ENCODE data around the gene ATAD1.
A peak's percentile ranks its signal among the peaks of the same experiment; 100 is the strongest.
"Not testable (repeated sequence)": the region's sequence is repeated elsewhere in the genome, so short reads cannot be mapped to it uniquely, and the experiment has no call there.

Gene ATAD1, protein sequence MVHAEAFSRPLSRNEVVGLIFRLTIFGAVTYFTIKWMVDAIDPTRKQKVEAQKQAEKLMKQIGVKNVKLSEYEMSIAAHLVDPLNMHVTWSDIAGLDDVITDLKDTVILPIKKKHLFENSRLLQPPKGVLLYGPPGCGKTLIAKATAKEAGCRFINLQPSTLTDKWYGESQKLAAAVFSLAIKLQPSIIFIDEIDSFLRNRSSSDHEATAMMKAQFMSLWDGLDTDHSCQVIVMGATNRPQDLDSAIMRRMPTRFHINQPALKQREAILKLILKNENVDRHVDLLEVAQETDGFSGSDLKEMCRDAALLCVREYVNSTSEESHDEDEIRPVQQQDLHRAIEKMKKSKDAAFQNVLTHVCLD

DNA sequence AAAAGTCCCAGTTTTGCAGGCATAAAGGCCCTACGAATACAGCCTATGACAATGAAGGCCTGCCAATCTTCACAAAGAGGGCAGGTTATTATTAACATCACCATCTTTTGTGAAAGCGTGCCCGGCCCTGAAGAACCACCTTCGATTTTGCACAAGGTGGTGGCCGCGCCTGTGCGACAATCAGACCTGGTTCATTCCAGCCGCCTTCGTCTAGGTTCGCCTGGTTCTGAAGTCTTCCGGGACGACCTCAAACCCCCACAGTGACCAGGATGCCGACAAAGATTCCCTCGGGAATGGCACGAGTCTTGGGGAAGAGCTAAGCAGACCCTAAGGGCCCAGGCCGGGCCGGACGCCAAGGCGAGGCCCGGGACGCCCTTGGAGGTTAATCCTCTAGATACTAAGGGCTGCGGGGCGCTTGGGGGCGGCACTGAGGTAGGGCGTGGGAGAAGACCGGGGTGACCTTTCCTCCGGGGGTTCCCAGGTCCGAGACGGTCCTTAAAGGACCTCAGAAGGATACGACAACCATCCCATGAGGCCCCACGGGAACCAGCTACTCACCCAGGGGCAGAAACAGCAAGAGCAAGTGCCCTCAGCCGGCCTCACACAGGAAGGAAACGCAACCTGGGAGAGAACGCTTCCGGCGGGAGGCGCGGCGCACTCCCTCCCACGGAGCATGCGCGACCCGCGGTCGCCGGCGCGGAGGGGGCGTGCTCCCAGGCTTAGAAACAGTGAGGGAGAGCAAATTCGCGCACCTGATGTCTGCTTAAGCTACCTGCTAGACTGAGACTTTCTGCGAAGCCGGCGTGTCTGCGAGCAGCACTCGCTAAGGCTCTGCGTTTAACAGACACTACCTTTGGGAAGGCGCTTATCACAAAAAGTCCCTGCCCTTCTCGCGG is at the start of gene ATAD1:
ATAD1 (minus strand) TSS at position 618 of the 896 bp plus-strand sequence. CDS start 3,627 bp downstream, outside the sequence.
- H3K4me3 ChIP-seq (ENCODE audit: low read depth, low read length): peak within 1 kb of the TSS; percentile 87

DNA sequence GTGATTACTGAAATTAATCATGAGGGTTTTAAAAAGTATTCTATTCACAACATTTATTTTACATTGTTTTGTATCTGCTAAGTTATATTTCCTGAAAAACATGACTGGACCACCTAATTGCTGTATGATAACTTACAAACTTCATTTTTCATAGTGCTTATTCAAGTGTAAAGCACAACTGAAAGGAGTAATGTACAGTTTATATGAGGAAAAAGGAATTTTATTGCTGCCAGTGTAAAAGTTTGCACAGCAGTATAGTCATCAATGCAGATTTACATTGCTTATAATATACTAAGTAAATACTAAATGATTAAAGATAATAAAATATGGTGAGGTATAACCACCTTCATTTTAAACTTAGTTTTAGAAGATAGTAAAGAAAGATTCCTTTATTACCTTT is 49.4 kb upstream of the ATAD1 start:
- H3K4me3 ChIP-seq (ENCODE audit: low read depth, low read length): peak overlapping the region; percentile 18

DNA sequence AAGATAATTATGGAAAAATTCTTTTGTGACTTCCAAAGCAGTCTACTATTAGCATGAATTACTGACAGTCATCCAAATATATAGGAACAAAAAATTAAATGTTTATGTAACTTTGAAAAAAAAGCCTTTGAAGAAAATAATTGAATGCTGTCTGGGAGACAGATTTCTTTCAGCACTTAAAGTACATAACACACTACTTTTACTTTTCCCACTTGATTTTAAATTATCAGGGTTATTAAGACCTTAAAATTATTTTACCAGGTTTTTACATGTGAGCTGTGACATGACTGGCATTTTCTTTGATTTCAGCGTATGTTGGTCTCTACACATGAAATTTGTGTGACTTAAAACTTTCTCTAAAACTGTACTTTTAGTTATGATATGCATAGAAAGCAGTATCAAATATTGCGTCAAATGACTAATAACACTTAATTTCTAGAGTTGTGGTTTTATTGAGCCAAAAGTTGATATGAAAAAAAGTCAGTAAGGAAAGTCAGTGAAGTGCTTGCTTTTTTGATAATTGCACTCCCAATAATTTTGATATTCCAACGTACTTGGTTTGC is 48.5 kb upstream of the ATAD1 start:
- peak overlapping the region; percentile 99 for H3K4me3 ChIP-seq (ENCODE audit: low read depth, low read length)

DNA sequence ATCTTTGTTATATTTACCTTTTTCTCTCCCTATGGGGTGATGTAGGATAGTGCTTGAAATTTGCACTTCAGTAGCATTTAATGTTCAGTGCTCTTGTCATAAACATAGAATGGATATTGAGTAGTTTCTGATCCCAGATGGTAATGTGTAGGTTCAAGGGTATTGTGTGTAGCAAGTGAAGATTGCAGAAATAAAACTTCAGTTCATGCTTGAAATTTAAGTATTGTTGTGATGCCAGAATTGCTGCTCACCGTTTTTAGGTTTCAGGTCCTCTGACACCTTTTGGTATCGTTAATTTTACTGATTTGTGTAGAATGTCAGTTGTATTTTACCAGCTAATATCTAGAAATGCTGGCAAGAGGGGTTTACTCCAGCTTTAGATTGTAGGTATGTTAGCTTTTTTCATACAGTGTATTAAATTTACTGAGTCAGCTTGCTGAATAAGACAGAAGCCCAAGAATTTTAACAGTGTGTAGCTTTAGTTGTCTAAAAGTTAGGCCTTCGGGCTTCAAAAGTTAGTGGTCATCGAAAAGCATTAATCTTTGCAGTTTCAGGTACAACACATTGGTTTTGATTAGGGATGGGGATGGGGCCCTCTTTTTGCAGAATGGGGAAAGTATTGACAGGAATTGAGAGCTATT is 47.3 kb upstream of the ATAD1 start:
- peak overlapping the region; percentile 99 for H3K4me3 ChIP-seq (ENCODE audit: low read depth, low read length)

DNA sequence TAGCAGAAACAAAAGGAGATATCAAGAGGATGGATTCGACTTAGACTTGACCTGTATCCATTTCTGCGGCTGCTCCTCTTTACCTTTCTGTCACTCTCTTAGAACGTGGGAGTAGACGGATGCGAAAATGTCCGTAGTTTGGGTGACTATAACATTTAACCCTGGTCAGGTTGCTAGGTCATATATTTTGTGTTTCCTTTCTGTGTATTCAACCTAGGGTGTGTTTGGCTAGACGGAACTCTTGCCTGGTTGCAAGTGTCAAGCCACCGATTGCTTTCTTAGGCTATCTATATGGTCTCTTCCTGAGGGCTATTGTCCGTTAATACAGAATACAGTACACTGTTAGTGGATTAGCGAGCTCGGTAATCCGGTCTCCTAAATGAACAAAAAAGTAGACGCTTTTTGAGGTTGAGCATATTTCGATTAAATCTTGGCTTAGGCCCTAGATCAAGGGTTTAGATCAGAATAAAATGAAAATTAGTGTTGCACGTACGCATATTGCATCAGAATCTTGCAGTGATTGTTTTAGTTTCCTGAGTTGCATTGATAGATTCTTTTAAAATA is 46.6 kb upstream of the ATAD1 start:
- peak overlapping the region; percentile 99 for H3K4me3 ChIP-seq (ENCODE audit: low read depth, low read length)

DNA sequence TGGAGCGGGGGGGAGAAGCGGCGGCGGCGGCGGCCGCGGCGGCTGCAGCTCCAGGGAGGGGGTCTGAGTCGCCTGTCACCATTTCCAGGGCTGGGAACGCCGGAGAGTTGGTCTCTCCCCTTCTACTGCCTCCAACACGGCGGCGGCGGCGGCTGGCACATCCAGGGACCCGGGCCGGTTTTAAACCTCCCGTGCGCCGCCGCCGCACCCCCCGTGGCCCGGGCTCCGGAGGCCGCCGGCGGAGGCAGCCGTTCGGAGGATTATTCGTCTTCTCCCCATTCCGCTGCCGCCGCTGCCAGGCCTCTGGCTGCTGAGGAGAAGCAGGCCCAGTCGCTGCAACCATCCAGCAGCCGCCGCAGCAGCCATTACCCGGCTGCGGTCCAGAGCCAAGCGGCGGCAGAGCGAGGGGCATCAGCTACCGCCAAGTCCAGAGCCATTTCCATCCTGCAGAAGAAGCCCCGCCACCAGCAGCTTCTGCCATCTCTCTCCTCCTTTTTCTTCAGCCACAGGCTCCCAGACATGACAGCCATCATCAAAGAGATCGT is 46.0 kb upstream of the ATAD1 start:
- peak overlapping the region; percentile 99 for H3K4me3 ChIP-seq (ENCODE audit: low read depth, low read length)

DNA sequence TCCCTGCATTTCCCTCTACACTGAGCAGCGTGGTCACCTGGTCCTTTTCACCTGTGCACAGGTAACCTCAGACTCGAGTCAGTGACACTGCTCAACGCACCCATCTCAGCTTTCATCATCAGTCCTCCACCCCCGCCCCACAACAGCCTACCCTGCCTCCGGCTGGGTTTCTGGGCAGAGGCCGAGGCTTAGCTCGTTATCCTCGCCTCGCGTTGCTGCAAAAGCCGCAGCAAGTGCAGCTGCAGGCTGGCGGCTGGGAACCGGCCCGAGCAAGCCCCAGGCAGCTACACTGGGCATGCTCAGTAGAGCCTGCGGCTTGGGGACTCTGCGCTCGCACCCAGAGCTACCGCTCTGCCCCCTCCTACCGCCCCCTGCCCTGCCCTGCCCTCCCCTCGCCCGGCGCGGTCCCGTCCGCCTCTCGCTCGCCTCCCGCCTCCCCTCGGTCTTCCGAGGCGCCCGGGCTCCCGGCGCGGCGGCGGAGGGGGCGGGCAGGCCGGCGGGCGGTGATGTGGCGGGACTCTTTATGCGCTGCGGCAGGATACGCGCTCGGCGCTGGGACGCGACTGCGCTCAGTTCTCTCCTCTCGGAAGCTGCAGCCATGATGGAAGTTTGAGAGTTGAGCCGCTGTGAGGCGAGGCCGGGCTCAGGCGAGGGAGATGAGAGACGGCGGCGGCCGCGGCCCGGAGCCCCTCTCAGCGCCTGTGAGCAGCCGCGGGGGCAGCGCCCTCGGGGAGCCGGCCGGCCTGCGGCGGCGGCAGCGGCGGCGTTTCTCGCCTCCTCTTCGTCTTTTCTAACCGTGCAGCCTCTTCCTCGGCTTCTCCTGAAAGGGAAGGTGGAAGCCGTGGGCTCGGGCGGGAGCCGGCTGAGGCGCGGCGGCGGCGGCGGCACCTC is 45.3 kb upstream of the ATAD1 start, which contains the start of the genes KLLN and PTEN:
KLLN (minus strand) TSS at position 481 of the 891 bp plus-strand sequence. CDS start 1,046 bp downstream, outside the sequence.
PTEN (plus strand) TSS at position 573 of the 891 bp plus-strand sequence. CDS start 845 bp downstream, outside the sequence.
- H3K4me3 ChIP-seq (ENCODE audit: low read depth, low read length): peak within 1 kb of the TSS; percentile 99

DNA sequence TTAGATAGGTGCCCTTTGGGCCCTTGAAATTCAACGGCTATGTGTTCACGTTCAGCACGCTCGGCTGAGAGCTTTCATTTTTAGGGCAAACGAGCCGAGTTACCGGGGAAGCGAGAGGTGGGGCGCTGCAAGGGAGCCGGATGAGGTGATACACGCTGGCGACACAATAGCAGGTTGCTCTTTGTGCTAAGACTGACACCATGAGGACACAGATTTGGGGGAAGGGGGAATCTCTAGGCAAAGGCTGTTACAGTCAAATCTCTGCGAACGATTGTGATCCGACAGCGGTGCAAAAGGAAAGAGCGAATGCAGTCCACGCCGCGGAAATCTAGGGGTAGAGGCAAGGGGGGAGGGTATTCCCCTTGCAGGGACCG is 44.6 kb upstream of the ATAD1 start:
- peak overlapping the region; percentile 99 for H3K4me3 ChIP-seq (ENCODE audit: low read depth, low read length)

DNA sequence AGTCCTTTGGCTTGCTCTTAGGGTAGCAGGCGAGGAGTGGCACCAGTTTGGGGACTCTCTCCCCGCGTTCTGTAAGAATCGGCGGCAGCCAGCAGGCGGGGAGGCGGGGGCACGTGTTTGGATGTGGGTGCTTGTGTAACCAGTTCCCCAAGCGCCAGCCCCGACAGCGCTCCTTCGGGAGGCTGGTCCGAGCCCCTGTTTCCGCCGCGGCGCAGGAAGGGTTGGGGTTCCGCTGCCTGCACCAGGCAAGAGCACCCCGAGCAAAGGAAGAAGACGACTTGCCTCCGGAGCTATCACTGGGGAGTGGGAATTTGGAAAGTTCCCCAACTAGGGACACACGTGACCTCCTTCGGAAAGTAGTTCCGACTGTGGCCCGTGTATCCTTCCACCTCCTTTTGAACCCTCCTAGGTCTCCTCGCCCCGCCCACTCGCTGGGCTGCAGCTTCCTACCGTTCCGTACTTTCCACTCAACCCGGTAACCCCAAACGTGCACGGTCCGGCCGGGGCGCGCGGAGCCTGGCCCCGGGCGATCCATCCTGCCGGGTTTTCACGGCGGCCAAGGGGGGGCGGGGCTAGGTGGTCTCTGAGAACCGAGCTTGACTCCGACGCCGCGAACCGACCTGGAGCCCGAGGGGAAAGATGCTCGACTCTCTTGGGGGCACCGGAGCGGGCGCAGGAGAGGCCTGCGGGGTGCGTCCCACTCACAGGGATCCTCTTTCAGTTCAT is 44.1 kb upstream of the ATAD1 start:
- peak overlapping the region; percentile 99 for H3K4me3 ChIP-seq (ENCODE audit: low read depth, low read length)

DNA sequence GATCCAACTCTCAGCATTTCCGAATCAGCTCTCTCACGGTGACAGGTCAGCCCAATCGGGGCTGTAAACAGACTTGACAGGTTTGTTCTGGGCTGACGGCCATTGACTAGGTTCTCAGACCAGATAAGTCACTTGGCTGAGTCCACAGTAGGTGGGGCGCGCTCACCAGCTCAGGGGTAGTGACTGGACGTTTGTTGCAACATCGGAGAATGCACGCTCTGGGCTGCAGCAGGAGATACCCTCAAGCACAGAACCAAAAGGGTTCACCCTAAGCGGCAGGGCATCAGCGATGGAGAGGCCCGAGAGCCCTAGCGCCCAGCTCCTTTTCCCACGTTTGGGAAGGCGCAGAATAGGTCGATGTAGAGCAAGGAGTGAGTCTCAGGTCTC is 43.5 kb upstream of the ATAD1 start:
- H3K4me3 ChIP-seq (ENCODE audit: low read depth, low read length): peak overlapping the region; percentile 99

DNA sequence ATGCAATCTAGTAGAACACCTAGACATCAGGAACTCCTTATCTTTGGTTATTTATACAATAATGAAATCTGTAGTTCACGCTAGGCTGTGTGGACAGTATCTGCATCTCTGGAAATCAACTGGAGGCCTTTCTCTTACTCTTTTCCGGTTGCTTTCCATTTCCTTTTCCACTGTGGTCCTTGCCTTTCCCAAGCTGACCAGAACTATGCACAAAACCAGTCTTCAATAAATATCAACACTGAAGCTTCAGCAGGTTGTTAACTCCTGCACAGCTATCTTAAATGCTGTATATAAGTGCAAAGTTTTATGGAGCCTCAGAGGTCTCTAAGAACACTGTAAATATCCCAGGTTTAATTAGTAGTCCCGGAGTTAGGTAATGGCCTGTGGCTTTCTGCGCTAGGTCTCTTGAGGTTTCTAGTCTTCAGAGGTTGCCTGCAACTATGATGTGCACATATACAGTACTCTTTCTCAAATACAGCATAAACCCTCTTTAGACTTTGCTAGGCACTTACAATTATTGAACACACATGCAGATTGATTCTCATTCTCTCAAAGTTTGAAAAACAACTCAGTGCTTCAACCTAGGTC is 42.9 kb upstream of the ATAD1 start:
- H3K4me3 ChIP-seq (ENCODE audit: low read depth, low read length): peak overlapping the region; percentile 99

DNA sequence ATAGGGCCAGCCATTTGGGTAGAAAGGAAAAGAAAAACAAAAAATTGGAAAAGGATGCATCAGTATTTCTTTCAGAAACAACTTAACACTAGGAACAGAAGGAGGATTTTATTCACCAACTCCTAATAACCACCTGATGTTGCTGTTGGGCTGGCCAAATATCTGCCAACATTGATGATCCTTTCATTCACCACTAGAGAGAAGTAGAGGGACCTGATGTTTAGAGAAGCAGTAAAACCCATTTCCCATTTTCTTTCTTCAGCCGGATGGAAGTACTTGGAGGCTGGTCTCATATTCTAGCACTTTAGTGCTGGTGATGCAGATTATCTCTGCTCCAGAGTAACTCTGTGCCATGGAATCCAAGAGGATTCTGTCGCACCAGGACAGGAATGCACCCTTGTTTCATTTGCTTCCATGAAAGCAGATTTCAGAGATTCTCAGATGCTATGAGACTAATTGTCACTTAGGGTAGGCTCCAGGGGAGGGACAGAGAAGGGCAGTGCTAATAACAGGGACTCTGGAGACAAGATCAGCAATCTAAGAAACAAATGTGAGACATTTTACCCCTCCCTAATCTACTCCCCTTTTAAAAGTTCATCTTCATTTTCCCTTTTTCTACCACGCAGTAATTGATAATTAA is 42.2 kb upstream of the ATAD1 start:
- no peak overlapping the region for H3K4me3 ChIP-seq (ENCODE audit: low read depth, low read length)

DNA sequence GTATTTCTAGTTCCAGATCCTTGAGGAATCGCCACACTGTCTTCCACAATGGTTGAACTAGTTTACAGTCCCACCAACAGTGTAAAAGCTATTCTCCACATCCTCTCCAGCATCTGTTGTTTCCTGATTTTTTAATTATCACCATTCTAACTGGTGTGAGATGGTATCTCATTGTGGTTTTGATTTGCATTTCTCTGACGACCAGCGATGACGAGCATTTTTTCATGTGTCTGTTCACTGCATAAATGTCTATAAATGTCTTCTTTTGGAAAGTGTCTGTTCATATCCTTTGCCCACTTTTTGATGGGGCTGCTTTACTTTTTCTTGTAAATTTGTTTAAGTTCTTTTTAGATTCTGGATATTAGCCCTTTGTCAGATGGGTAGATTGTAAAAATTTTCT is 37.6 kb upstream of the ATAD1 start:
- H3K4me3 ChIP-seq (ENCODE audit: low read depth, low read length): not testable (repeated sequence)

DNA sequence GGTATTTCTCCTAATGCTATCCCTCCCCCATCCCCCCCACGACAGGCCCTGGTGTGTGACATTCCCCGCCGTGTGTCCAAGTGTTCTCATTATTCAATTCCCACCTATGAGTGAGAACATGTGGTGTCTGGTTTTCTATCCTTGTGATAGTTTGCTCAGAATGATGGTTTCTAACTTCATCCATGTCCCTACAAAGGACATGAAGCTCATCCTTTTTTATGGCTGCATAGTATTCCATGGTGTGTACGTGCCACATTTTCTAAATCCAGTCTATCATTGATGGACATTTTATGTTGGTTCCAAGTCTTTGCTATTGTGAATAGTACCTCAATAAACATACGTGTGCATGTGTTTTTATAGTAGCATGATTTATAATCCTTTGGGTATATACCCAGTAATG is 37.2 kb upstream of the ATAD1 start:
- not testable (repeated sequence) for H3K4me3 ChIP-seq (ENCODE audit: low read depth, low read length)

DNA sequence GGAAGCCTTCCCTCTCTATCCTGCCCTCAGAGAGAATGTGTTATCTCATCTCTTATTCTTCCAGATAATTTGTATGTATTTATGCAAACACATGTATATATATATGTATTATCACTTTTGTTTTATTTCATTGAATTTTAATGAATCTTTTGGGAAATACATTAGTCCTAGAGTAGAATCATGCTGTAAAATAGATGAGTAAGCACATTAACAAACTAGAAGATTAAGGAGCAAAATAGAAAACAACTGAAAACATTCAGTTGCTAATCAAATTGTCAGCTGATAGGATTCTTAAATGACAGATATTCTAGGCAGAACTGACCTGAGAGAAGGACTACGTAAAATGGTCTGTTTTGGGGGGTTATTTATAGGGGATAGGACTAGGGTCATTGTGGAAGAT is 34.1 kb upstream of the ATAD1 start:
- H3K4me3 ChIP-seq (ENCODE audit: low read depth, low read length): no peak overlapping the region

DNA sequence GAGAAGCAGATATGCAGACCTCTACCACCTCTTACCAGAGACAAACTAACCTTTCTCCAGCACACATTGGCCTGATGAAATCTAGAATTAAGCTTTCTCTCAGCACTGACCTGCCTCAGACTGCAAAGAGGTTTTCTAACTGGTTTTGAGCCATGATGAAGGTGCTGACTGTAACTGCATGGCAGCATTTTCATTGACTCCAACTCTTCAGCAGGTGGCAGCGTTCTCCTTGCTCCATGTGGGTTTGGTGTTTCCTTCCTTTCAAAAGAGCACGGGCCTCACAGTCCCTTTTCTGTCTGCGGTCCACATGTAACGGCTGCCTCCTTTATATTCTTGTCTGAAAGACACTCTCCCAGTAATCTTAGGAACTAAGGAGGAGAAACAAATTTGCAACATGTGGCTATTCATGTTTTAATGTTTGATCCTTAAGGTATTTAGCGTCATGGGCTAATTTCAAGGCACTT is 32.7 kb upstream of the ATAD1 start:
- no peak overlapping the region for H3K4me3 ChIP-seq (ENCODE audit: low read depth, low read length)

DNA sequence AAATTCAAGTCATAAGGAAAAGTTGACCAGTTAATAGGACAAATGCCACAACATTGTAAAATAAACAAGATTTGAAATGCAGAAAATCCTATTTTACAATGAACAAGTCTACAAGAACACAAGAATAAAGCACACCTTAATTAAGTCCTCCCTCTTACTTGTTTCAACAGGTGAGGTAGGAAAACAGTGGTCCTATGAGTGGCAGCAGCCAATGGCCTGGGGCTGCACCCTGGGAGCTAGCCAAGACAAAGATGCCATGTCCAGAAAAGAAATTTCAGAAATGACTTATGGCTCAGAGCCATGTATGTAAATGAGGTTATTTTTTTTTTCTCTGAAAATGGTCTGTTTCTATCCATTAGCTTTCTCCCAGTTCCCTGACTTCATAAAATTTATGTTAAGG is 31.0 kb upstream of the ATAD1 start:
- H3K4me3 ChIP-seq (ENCODE audit: low read depth, low read length): no peak overlapping the region

DNA sequence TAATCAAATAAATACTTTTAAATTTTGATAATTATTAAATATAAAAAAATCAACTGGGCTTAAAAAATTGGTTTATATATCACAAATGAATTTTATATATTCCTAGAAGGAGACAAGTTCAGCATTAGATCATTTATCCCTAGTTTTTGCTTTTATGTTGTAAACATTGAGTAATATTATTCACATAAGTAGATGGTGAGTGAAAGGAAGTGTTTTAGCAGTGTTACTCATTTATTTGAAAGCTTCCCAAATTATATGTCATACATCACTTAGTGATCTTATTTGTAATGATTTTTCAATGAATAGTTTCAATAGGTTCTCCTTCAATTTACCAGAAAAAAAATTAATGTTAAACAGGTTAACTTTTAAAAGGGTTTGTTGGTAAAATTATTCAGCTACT is 29.5 kb upstream of the ATAD1 start:
- no peak overlapping the region for H3K4me3 ChIP-seq (ENCODE audit: low read depth, low read length)

Data from iPS-11a (cell line).